OCI-LY7 (cell line): ENCODE results near the gene SLC16A12. TPM values are rescaled to one million over a fixed set of nuclear protein-coding genes. Genes with fewer than 3 reads are reported as not detected.

Source experiments
- BruUV-seq: library from RNA; stranded (reverse); fragments of 400-500 nt; replicated peaks from 2 replicates; lab custom pipeline; 2021; lab: Mats Ljungman, UMichigan
- CTCF ChIA-PET: fragments of 300-600 bp; sonication (Branson Sonifier 250); formaldehyde crosslinking; loops from one replicate; lab custom pipeline; 2022; ENCODE audit warnings: antibody characterized with exemption; ENCODE audit not compliant: unreplicated experiment; lab: Charles Lee
- POLR2A ChIA-PET: fragments of 300-600 bp; sonication (Branson Sonifier 250); formaldehyde crosslinking; loops from one replicate; lab custom pipeline; 2022; ENCODE audit warnings: antibody characterized with exemption; lab: Charles Lee
- DNase-seq: peaks from one replicate; pipeline ENCODE4 v3.0.0-alpha.2; 2015; ENCODE audit warnings: low spot score
- H2AFZ ChIP-seq: fragments of 200-600 bp; sonication (generic), shearing (Covaris generic); 2 replicates; pipeline ENCODE4 v1.6.1; 2014; ENCODE audit warnings: mild to moderate bottlenecking, antibody characterized with exemption, low read length, moderate library complexity
- H3K27ac ChIP-seq: fragments of 200-600 bp; sonication (generic); 2 replicates; pipeline ENCODE4 v1.5.1; 2014; ENCODE audit warnings: mixed run types, low read depth, mild to moderate bottlenecking, moderate library complexity, low read length, inconsistent platforms; ENCODE audit not compliant: poor library complexity, severe bottlenecking
- H3K36me3 ChIP-seq: fragments of 200-600 bp; sonication (generic); 2 replicates; pipeline ENCODE4 v1.6.1; 2014; ENCODE audit warnings: mild to moderate bottlenecking, antibody characterized with exemption, low read length, moderate library complexity, mixed read lengths; ENCODE audit not compliant: insufficient read depth
- H3K4me1 ChIP-seq: fragments of 200-600 bp; sonication (generic); 2 replicates; pipeline ENCODE4 v1.5.1; 2014; ENCODE audit warnings: mild to moderate bottlenecking, low read length; ENCODE audit not compliant: insufficient read depth, poor library complexity, severe bottlenecking
- H3K4me2 ChIP-seq: fragments of 200-600 bp; sonication (generic); 2 replicates; pipeline ENCODE4 v1.6.1; 2014; ENCODE audit warnings: mild to moderate bottlenecking, low read length
- H3K4me3 ChIP-seq: fragments of 200-600 bp; sonication (generic); 2 replicates; pipeline ENCODE4 v1.5.1; 2014; ENCODE audit warnings: mild to moderate bottlenecking, low read depth, low read length; ENCODE audit not compliant: poor library complexity, severe bottlenecking
- H3K79me2 ChIP-seq: fragments of 200-600 bp; sonication (generic); 2 replicates; pipeline ENCODE4 v1.6.1; 2016; ENCODE audit warnings: low read depth, mild to moderate bottlenecking, low read length, moderate library complexity, mixed read lengths; ENCODE audit not compliant: insufficient read depth
- H3K9me2 ChIP-seq: fragments of 200-600 bp; sonication (generic); 2 replicates; pipeline ENCODE4 v1.6.1; 2016; ENCODE audit warnings: mild to moderate bottlenecking, low read length, mixed read lengths; ENCODE audit not compliant: insufficient read depth
- H3K9me3 ChIP-seq: fragments of 200-600 bp; sonication (generic); 2 replicates; pipeline ENCODE4 v1.6.1; 2014; ENCODE audit warnings: mild to moderate bottlenecking, mixed run types, low read length, mixed read lengths
- H4K20me1 ChIP-seq: fragments of 200-600 bp; sonication (generic); 2 replicates; pipeline ENCODE4 v1.6.1; 2014; ENCODE audit warnings: mild to moderate bottlenecking, antibody characterized with exemption, low read length, moderate library complexity, mixed read lengths; ENCODE audit not compliant: insufficient read depth
- EZH2phosphoT487 ChIP-seq: fragments of 200-600 bp; sonication (generic); IDR thresholded peaks from 2 replicates; pipeline ENCODE4 v1.6.1; 2018; ENCODE audit warnings: low read depth, borderline replicate concordance, mild to moderate bottlenecking, mixed run types, antibody characterized with exemption, low read length, moderate library complexity, mixed read lengths
- intact Hi-C: fragments of 100-400 bp; cut with micrococcal nuclease; formaldehyde crosslinking; loops from one replicate; pipeline ENCODE4 v1.10.0; 2022; ENCODE audit not compliant: unreplicated experiment
- total RNA-seq, 2 experiments: library from RNA; depleted of rRNA in 1 of 2; stranded (reverse); fragments of >200 nt in 1 of 2; shearing (Covaris generic) in 1 of 2; gene quantifications; 2 replicates each; pipeline ENCODE4 v1.2.3, GENCODE V29; 2014 to 2022
- TF ChIP-seq, protein P1 (sequence below): fragments of 200-600 bp; sonication (generic); conservative IDR thresholded peaks from 2 replicates; pipeline ENCODE4 v1.5.1; 2014; ENCODE audit warnings: mild to moderate bottlenecking, antibody characterized with exemption, low read length, moderate library complexity, mixed read lengths

Gene SLC16A12
- total RNA-seq, 2 experiments from 2014 or later = not detected

DNA sequence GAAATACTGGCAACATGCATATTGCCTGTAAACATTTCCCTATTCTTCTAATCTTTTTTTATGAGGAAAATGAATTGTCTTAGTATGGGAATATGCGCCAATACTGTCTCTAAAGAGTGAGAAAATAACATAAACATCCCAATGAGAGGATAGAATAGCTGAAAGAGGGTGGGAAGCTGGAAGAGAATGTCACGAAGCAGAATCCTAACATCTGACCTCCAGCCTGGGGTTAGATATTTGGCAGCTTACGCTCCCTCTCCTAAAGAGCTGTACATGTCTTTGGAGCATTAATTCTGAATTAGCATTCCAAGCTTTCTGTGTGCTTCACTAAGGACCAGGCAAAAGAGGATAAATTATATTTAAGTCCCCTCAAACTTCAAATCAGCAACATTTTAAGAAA lies 31.6 kb upstream of the SLC16A12 start:
- H2AFZ ChIP-seq = no peak overlapping the region
- ChIA-PET POLR2A (no interaction called here), CTCF (no interaction called here)
- H3K9me3 ChIP-seq = no peaks in the 10 kb centered on the region
- no peak overlapping the region for H3K27ac ChIP-seq
- TF ChIP-seq, protein P1, sequence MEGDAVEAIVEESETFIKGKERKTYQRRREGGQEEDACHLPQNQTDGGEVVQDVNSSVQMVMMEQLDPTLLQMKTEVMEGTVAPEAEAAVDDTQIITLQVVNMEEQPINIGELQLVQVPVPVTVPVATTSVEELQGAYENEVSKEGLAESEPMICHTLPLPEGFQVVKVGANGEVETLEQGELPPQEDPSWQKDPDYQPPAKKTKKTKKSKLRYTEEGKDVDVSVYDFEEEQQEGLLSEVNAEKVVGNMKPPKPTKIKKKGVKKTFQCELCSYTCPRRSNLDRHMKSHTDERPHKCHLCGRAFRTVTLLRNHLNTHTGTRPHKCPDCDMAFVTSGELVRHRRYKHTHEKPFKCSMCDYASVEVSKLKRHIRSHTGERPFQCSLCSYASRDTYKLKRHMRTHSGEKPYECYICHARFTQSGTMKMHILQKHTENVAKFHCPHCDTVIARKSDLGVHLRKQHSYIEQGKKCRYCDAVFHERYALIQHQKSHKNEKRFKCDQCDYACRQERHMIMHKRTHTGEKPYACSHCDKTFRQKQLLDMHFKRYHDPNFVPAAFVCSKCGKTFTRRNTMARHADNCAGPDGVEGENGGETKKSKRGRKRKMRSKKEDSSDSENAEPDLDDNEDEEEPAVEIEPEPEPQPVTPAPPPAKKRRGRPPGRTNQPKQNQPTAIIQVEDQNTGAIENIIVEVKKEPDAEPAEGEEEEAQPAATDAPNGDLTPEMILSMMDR = no peak
- TF ChIP-seq EZH2phosphoT487 = no peak
- no peaks in the 10 kb centered on the region for H4K20me1 ChIP-seq
- H3K36me3 ChIP-seq = no peaks in the 10 kb centered on the region
- DNase-seq = no peak
- H3K9me2 ChIP-seq = no peaks in the 10 kb centered on the region
- H3K79me2 ChIP-seq = no peaks in the 10 kb centered on the region
- BruUV-seq = no TSS peak
- no peak overlapping the region for H3K4me3 ChIP-seq
- no peak overlapping the region for H3K4me2 ChIP-seq
- H3K4me1 ChIP-seq = no peaks in the 10 kb centered on the region
- intact Hi-C loops = no loop called here

DNA sequence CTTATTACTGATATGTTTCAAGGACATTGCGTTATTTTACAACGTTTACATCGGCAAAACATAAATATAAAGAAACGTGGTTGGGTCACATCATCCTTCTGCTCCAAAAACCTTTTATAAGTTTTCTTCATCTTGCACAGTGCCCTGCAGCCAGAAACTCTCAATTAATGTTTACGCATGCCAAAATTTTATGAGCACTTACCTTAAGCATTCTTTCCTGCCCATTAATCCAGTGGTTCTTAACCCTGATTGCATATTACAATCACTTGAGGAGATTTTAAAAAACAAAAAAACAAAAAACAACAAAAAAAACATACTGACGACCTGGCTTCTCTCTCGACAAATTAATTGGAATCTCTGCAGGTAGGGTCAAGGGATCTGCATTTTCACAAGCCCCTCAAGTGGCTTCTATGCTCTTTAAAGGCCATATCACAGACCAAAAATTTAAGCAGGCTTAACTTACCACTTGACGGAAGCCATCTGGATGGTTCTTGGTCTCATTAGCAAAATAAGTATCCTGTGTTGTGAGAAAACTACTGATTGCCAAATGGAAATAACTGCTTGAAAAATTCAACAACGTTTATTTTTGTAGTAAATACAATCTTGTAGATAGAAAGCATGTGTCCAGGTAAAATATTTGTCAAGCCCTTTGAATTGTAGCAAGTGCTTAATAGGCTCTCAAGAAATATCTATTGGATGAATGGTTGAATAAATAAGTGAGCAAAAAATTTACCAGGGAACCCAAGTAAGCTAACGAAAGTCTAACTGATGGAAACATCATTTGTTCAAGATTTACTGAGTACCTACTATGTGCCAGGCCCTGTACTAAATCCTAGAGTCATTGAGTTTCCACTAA lies 30.9 kb upstream of the SLC16A12 start:
- Histone ChIP-seq H3K4me1 (no peaks in the 10 kb centered on the region), H3K9me2 (no peaks in the 10 kb centered on the region), H2AFZ (no peak overlapping the region), H3K4me2 (no peak overlapping the region), H3K4me3 (no peak overlapping the region), H3K79me2 (no peaks in the 10 kb centered on the region), H3K27ac (no peak overlapping the region), H3K36me3 (no peaks in the 10 kb centered on the region), H4K20me1 (no peaks in the 10 kb centered on the region), H3K9me3 (no peaks in the 10 kb centered on the region)
- no peak for DNase-seq
- no TSS peak for BruUV-seq
- ChIA-PET CTCF (no interaction called here), POLR2A (no interaction called here)
- intact Hi-C loops = no loop called here
- TF ChIP-seq EZH2phosphoT487 = no peak

DNA sequence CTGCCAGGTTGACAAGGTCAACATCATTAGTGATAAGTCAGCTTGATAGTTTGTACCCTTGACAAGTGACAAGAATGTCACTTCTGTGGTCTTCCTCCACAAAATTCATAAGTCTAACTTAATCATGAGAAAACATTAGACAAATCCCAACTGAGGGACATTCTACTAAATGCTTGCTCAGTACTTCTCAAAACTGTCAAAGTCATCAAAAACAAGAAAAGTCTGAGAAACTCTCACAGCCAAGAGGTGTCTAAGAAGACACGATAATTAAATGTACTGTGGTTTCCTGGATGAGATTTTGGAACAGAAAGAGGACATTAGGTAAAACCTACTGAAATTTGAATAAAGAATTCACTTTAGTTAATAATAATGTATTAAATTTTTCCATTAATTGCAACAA lies 29.8 kb upstream of the SLC16A12 start:
- no peaks in the 10 kb centered on the region for H4K20me1 ChIP-seq
- H3K27ac ChIP-seq = no peak overlapping the region
- H3K9me3 ChIP-seq = no peaks in the 10 kb centered on the region
- ChIA-PET POLR2A (interaction anchor here (0.6 to 1.1 kb wide), 3 partner anchors 9 to 87 kb away, joined by 3 read pairs; no protein-coding TSS in a partner anchor), CTCF (interaction anchor here (0.6 kb wide), 1 partner anchor 484 kb away, joined by 4 read pairs; no protein-coding TSS in a partner anchor)
- no peak overlapping the region for H3K4me2 ChIP-seq
- no peak overlapping the region for H2AFZ ChIP-seq
- intact Hi-C loops = no loop called here
- no peaks in the 10 kb centered on the region for H3K4me1 ChIP-seq
- no peak for DNase-seq
- H3K36me3 ChIP-seq = no peaks in the 10 kb centered on the region
- TF ChIP-seq EZH2phosphoT487 = no peak
- TF ChIP-seq, protein P1 = no peak
- BruUV-seq = no TSS peak
- H3K4me3 ChIP-seq = no peak overlapping the region
- H3K9me2 ChIP-seq = no peaks in the 10 kb centered on the region
- H3K79me2 ChIP-seq = no peaks in the 10 kb centered on the region
